ENCODE measurements around the gene CSTF1. TPM values are rescaled to one million over a fixed set of nuclear protein-coding genes. Genes with fewer than 3 reads are reported as not detected.

Gene CSTF1
- total RNA-seq, 4 donors from 2014 or later: 17.6 to 25.9 (median 22.7) TPM

DNA sequence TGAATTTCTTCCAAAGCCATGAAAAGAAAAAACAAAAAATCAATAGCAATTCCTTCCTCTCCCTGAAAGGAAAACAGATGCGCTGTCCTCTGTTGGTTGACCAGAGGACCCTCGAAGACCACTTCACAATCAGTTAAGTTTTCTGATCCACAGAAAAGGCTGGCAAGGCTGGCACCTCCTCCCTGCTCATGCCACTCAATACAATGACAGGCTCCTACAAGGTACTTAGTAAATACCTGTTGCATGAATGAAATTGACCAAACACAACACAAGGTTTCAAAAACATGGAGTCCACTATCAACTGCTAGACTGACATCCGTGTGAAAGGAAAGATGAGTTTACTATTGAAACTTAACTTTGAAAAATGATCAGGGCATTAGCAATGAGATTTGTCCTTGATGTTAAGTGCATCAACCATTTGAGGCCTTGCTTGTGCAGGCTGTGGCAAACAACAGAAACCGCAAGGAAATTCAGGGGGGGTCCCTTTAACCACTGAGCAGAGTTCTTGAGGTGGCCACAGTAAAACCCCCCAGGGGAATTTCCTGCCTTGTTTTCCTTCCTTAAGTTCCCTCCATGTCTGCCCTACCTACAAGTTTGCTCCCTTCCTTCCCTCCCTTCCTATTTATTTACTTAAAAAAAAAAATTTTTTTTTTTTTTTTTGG lies 48.0 kb downstream of the CSTF1 start:
- H3K9me3 ChIP-seq: no peaks in the 10 kb centered on the region
- no peak overlapping the region for H3K27ac ChIP-seq
- TF ChIP-seq, protein P1, sequence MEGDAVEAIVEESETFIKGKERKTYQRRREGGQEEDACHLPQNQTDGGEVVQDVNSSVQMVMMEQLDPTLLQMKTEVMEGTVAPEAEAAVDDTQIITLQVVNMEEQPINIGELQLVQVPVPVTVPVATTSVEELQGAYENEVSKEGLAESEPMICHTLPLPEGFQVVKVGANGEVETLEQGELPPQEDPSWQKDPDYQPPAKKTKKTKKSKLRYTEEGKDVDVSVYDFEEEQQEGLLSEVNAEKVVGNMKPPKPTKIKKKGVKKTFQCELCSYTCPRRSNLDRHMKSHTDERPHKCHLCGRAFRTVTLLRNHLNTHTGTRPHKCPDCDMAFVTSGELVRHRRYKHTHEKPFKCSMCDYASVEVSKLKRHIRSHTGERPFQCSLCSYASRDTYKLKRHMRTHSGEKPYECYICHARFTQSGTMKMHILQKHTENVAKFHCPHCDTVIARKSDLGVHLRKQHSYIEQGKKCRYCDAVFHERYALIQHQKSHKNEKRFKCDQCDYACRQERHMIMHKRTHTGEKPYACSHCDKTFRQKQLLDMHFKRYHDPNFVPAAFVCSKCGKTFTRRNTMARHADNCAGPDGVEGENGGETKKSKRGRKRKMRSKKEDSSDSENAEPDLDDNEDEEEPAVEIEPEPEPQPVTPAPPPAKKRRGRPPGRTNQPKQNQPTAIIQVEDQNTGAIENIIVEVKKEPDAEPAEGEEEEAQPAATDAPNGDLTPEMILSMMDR (IDR thresholded peaks at IDR 0.05): no peak
- no peak for TF ChIP-seq EP300 (IDR thresholded peaks at IDR 0.05)
- no peak for TF ChIP-seq POLR2A (IDR thresholded peaks at IDR 0.05)
- H3K4me1 ChIP-seq: no peaks in the 10 kb centered on the region
- H3K36me3 ChIP-seq: no peaks in the 10 kb centered on the region
- H3K27me3 ChIP-seq: no peaks in the 10 kb centered on the region
- no peak overlapping the region for H3K4me3 ChIP-seq
- WGBS, 2 donors: 84 to 85% methylated on average over 4 of the region's 4 CpGs
- no peak for DNase-seq (ENCODE audit: low spot score in 2 of 2)

GRCh38 chr20:56442389-56443365 lies 50.2 kb downstream of the CSTF1 start:
- no peaks in the 10 kb centered on the region for H3K27me3 ChIP-seq
- no peak overlapping the region for H3K27ac ChIP-seq
- no peaks in the 10 kb centered on the region for H3K9me3 ChIP-seq
- H3K36me3 ChIP-seq: no peaks in the 10 kb centered on the region
- H3K4me1 ChIP-seq: no peaks in the 10 kb centered on the region
- WGBS, 2 donors: 87% methylated on average over 17 of the region's 17 CpGs
- TF ChIP-seq POLR2A (IDR thresholded peaks at IDR 0.05) (no peak), EP300 (IDR thresholded peaks at IDR 0.05) (no peak)
- TF ChIP-seq, protein P1 (IDR thresholded peaks at IDR 0.05): no peak
- no peak for DNase-seq (ENCODE audit: low spot score in 2 of 2)
- no peak overlapping the region for H3K4me3 ChIP-seq

GRCh38 chr20:56443654-56444540 lies 51.5 kb downstream of the CSTF1 start:
- no peak overlapping the region for H3K4me3 ChIP-seq
- no peaks in the 10 kb centered on the region for H3K9me3 ChIP-seq
- H3K27ac ChIP-seq: no peak overlapping the region
- H3K4me1 ChIP-seq: no peaks in the 10 kb centered on the region
- TF ChIP-seq, protein P1 (IDR thresholded peaks at IDR 0.05): no peak
- TF ChIP-seq POLR2A (IDR thresholded peaks at IDR 0.05) (no peak), EP300 (IDR thresholded peaks at IDR 0.05) (no peak)
- H3K36me3 ChIP-seq: no peaks in the 10 kb centered on the region
- no peaks in the 10 kb centered on the region for H3K27me3 ChIP-seq
- 63 to 69% methylated on average over 27 of the region's 27 CpGs for WGBS, 2 donors
- no peak for DNase-seq (ENCODE audit: low spot score in 2 of 2)

GRCh38 chr20:56445130-56445529 lies 52.7 kb downstream of the CSTF1 start:
- TF ChIP-seq, protein P1 (IDR thresholded peaks at IDR 0.05): no peak
- TF ChIP-seq EP300 (IDR thresholded peaks at IDR 0.05): no peak
- no peak for TF ChIP-seq POLR2A (IDR thresholded peaks at IDR 0.05)
- Histone ChIP-seq H3K4me3 (no peak overlapping the region), H3K36me3 (no peaks in the 10 kb centered on the region), H3K27ac (no peak overlapping the region), H3K9me3 (no peaks in the 10 kb centered on the region), H3K27me3 (no peaks in the 10 kb centered on the region), H3K4me1 (no peaks in the 10 kb centered on the region)
- no peak for DNase-seq (ENCODE audit: low spot score in 2 of 2)
- 90 to 94% methylated on average over 3 of the region's 3 CpGs for whole genome bisulfite sequencing, 2 donors

Measured in tibial nerve (tissue), 4 donors.